Cortex of kidney (tissue), 1 donor: ENCODE measurements around the gene CHD2.
"Not testable (repeated sequence)": the region's sequence is repeated elsewhere in the genome, so short reads cannot be mapped to it uniquely, and the experiment has no call there.

Experiments
- DNase-seq: peaks from one replicate; lab custom pipeline; 2025; lab: John Stamatoyannopoulos, UW

CHD2 gene

GRCh38 chr15:93035953-93036810, 136.1 kb downstream of the CHD2 start:
- DNase-seq = no peak

- DNase-seq = no peak
Measured at GRCh38 chr15:93036951-93037819, 137.1 kb downstream of the CHD2 start.

DNA sequence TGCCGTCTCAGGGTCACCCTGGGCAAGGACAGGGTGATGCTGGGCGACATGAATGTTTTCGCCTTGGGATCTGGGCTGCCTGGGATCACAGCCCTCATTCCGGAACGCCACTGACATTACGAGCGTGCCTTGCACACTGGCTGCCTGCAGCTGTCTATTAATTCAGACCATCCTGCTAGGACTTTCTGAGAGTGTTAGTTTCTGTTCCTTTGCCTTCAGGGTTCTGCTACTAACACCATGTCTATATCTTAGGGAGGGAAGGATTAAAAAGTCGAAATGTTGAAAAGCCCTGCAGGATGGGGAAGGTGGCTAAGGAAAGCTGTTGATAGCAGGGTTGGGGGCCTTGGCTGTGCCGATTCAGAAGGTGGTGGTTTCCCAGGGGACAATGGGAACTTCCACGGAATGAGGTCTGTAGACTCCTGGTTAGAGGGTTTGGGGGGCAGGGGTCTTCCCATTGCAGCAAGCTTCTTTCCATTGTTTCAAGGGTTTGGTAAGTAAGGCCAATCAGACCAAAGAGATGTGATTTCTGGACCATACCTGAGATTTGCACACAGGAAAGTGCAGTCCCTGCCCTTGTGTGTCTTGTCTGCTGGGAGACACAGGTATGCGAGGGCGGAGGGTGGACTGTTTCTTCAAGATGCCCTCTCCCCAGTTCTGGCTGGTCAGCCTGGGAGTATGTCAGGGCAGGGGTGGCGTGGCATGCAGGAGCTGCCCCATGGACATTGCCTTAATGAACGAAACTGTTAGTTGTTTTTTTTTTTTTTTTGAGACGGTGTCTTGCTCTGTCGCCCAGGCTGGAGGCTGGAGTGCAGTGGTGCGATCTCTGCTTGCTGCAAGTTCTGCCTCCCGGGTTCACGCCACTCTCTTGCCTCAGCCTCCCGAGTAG, 137.9 kb downstream of the CHD2 start:
- DNase-seq = no peak

DNA sequence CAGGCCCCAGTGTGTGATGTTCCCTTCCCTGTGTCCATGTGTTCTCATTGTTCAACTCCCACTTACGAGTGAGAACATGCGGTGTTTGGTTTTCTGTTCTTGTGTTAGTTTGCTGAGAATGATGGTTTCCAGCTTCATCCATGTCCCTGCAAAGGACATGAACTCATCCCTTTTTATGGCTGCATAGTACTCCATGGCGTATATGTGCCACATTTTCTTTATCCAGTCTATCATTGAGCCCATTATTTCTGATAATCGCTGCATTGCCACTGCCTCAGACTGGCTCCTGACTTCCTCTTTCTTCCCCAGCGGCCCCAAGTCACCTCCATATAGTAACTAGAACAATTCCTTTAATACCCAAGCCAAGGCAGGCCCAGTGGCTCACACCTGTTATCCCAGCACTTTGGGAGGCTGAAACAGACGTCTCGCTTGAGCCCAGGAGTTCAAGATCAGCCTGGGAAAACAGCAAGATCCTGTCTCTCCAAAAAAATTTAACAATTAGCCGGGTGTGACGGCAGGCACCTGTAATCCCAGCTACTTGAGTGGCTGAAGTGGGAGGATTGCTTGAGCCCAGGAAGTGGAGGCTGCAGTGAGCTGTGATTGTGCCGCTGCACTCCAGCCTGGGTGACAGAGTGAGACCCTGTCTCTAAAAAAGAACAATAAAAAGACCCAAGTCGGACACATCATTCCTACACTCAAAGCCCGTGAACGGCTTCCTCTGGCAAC, 139.6 kb downstream of the CHD2 start:
- not testable (repeated sequence) for DNase-seq

DNA sequence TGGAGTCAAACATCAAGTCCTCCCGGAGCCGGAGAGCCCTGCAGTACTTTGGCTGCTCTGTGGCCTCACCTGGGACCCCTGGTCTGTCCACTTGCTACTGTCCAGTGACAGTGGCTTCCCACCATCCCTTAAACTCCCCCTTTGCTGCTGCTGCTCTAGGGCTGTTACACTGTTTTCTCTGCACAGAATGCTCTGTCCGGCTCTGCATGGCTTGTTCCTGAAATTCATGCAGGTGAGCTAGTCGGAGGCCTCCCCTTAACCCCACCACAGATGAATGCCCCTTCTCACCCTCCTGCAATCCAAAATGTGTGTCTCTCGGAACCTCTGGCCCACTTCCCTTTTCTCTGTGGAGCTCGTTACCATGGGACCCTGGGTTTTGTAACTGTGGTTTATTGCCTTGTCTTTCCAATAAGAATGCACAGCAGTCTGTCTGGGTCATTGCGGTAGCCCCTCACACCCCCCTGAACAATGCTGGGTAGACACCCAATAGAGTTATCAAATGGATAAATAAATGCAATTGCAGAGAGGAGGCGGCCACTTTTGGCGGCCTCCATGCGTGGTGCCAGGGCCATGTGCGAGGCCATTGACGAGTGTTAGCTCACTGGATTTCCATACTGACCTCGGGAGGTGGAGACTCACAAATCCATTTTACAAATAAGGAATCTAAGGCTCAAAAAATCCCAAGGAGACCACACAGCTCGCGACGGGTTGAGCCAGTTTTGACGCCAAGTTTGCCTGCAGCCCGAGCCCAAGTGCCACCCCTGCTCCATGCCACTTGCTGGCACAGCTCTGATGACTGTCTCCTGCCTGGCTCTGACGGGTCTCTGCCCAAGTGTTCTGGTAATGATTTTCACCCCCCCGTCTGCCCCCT, 140.4 kb downstream of the CHD2 start:
- no peak for DNase-seq

GRCh38 chr15:93041159-93041547, 141.0 kb downstream of the CHD2 start:
- DNase-seq = no peak

- DNase-seq = no peak
Measured at GRCh38 chr15:93042211-93042610, 142.1 kb downstream of the CHD2 start.

GRCh38 chr15:93042691-93043378, 142.7 kb downstream of the CHD2 start:
- no peak for DNase-seq

DNA sequence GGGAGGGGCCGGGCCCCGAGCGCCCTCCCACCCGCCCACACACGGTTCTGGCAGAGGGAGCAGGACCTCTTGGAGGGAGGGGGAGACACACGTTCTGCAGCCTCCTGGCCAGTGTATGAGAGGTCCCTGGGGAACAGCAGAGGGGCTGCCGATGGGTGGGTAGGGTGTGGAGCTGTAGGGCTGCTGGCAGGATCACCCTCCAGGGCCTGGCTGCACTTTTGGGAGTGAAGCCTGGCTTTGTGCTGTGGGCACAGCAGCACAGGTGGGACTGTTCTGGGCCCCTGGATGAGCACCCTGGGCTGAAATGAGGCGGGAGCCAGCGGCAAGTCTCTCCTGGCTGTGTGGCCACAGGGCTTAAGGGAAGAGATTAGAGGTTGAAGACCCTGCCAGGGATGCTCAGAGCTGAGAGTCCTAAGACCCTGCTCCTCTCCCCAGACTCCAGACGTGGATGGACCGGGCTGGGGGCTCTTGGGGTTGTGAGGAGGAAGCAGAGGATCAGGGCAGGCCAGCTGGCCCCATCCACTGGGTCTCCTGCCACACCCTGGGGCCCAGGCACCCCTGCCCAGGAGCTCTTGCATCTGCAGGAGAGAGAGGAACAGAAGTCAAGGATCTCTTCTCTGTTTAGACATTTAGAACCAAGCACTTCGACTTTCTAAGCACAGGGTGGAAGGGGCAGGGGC, 143.6 kb downstream of the CHD2 start:
- no peak for DNase-seq

GRCh38 chr15:93044301-93045190, 144.4 kb downstream of the CHD2 start:
- no peak for DNase-seq

DNA sequence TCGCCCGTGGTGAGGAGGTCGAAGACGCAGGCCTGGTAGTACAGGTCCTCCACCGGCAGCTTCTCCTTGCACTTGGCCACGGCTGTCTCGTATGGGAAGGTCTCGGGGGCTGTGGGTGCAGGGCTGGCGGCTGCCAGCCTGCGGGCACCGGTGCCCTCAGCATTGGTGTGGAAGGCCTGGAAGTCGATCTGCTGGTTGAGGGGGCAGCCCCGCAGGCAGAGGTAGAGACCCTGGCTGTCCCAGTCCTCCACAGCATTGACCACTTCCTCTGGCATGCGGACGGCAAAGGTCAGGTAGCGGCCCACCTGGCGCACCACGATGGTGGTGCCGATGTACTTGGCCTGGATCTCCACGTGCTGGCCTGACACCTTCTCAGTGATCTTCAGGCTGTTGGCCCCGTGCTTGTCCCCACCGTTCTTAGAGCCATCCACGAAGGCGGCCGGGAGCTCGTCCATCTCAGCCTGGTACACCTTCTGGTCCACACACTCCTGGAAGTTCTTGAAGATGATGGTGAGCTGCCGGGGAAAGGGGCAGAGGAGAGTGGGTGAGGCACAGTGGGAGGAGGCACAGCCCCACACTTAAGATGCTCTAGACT, 145.2 kb downstream of the CHD2 start:
- DNase-seq = no peak

DNA sequence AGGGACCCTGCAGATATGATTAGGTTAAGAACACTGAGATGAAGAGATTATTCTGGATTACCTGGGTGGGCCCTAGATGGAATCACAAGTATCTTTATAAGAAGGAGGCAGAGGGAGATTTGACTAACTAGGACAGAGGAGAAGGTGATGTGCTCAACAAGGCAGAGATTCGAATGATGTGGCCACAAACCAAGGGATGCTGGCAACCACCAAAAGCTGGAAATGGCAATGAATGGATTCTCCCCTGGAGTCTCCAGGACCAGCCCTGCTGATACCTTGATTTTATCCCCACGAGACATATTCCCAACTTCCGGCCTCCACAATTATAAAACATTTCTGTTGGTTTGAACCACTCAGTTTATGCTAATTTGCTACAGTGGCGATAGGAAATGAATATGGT, 146.0 kb downstream of the CHD2 start:
- DNase-seq = no peak

DNA sequence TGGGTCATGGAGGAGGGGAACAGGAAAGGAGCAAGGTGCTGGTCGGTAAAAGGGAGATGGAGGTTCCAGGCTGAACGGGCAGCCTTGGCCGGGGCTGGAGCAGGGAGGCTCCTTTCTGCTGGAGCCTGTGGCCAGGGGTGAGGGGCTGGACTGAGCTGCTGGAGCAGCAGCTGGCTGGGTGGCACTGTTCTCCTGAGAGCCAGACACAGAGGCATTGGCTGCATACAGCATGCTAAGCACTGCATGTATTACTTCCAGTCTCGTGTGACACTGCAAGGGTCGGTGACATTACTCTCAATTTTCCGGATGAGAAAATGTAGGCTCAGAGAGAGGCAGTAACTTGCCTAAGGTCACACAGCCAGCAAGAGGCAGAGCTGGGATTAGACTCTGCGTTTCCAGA, 146.6 kb downstream of the CHD2 start:
- DNase-seq = no peak

GRCh38 chr15:93047621-93048425, 147.7 kb downstream of the CHD2 start:
- no peak for DNase-seq

- DNase-seq = no peak
Measured at GRCh38 chr15:93048426-93048721, 148.2 kb downstream of the CHD2 start.

GRCh38 chr15:93048759-93049161, 148.6 kb downstream of the CHD2 start:
- no peak for DNase-seq

- no peak for DNase-seq
Measured at GRCh38 chr15:93049233-93049632, 149.1 kb downstream of the CHD2 start.
